Stimulated activated CD4-positive, alpha-beta T cell treated with anti-CD3 and anti-CD28 coated beads, Interleukin-4, amount 100 ng/mL, for 1 hour (primary cell): ENCODE data around the gene UGT1A5.

Experiments
- DNase-seq: peaks from one replicate; pipeline ENCODE4 v3.0.0-alpha.2; 2020

UGT1A5 gene

DNA sequence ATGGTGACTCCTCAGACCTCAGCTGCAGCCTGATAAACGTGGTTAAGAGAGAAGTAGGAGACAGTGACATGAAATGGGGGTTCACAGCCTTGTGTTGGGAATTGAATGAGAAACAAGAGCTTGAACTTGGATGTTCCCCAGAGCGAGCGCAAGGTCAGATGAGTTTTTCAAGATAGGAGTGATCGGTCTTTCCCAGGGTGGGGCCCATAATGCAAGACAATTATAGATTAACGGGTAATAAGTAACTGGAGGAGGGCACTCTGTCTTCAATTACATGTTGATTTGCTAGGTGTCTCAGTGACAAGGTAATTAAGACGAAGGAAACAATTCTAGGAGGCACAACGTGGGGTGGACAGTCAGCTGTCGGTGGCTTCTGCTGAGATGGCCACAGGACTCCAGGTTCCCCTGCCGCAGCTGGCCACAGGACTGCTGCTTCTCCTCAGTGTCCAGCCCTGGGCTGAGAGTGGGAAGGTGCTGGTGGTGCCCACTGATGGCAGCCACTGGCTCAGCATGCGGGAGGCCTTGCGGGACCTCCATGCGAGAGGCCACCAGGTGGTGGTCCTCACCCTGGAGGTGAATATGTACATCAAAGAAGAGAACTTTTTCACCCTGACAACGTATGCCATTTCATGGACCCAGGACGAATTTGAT, at the start of gene UGT1A5:
Gene UGT1A5, plus strand, starts transcription at position 297 of the 651 bp plus-strand sequence. Its CDS starts 85 bp downstream, at position 382.
- DNase-seq, result no peak

DNA sequence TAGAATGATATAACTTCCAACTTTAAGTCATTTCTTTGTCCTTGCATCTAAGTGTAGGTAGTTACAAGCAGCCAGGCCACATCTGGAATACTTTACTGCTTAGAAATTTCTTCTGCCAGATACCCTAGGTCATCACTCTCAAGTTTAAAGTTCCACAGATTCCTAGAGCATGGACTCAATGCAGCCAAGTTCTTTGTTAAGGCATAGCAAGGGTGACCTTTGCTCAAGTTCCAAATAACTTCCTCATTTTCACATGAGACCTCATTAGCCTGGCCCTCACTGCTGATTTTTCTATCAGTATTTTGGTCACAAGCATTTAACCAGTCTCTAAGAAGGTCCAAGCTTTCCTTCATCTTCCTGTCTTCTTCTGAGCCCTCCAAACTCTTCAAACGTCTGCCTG, 48.8 kb upstream of the UGT1A5 start:
- DNase-seq, result no peak

DNA sequence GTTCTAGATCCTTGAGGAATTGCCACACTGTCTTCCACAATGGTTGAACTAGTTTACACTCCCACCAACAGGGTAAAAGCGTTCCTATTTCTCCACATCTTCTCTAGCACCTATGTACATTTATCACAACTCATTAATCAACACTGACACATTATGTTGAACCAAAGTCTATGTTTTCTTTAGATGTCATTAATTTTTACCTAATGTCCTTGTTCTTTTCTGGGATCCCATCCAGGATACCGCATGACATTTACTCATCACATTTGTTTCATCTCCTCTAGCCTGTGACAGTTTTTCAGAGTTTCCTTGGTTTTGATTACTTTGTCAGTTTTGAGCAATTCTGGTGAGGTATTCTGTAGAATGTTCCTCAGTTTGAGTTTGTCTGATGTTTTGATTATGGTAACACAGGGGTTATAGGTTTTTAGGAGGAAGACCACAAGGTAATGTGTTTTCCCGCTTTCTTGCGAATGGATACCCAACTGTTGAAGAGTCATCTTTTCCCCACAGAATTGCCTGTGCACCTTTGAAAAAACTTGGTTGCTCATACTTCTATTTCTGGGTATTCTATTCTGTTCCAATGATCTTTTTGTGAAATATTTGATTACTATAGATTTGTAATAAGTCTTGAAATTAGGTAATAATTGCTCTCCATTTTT, 44.0 kb upstream of the UGT1A5 start:
- DNase-seq, result no peak

DNA sequence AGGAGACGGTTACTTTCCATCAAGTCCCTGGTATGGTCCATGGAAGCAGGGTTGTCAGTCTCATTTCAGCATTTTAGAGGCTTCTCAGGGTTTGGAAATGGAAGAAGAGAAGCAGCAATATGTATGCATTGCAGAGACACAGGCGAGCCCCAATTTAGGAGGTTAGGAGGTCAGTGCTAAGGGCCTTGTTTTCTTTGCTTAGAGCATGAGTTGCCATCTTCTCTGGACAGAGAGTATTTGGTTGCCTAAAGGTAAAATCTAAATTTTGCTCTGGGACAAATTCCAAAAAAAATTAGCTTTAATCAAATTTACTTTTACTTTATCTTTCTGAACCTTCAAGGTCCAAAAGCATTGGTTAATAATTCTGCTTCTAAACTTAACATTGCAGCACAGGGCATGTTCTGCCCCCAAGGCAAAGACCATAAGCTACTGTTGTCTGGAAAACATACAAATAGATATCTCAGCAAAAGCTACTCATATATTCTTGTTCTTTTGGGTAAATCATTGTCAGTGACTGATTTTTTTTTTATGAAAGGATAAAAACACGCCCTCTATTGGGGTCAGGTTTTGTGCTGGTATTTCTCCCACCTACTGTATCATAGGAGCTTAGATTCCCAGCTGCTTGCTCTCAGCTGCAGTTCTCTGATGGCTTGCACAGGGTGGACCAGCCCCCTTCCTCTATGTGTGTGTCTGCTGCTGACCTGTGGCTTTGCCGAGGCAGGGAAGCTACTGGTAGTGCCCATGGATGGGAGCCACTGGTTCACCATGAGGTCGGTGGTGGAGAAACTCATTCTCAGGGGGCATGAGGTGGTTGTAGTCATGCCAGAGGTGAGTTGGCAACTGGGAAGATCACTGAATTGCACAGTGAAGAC, 41.2 kb upstream of the UGT1A5 start, which contains the start of gene UGT1A9:
Gene UGT1A9, plus strand, starts transcription at position 609 of the 872 bp plus-strand sequence. Its CDS starts 37 bp downstream, at position 646.
- no peak for DNase-seq

DNA sequence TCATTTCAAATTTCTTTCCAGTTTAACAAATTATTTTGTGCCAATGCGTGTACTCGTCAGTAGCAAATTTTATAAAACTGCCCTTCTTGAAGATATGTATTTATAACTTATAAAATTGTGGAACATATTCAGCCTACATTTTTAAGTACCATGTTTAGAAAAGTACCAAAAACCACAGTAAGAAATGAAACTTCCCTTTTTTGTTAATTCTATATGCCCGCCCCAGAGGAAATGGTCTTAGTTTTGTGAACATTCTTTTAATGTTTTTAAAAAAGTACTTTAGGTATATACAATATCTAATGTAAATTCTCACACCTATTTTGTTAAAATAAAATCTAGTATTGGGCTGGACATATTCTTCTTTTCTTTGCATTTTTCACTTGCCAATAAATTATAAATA, 39.8 kb upstream of the UGT1A5 start:
- no peak for DNase-seq

DNA sequence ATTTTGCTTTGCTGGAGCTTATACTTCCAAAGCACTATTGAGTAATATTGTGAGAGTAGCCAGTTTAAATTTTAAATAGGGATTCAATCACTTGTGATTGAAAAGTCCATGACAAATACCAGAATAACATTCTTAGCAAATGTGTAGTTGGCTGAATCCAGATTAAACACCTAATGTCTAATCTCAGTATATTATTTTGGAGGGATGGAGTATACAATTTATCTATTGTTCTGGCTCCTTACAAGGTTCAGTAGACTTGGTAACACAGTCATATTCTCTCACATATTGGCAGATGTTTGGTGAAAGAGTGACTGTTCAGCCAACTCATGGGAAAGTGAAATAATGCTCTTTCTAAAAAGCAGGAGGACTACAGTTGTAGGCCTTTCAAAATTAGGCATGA, 38.8 kb upstream of the UGT1A5 start:
- DNase-seq, result no peak

DNA sequence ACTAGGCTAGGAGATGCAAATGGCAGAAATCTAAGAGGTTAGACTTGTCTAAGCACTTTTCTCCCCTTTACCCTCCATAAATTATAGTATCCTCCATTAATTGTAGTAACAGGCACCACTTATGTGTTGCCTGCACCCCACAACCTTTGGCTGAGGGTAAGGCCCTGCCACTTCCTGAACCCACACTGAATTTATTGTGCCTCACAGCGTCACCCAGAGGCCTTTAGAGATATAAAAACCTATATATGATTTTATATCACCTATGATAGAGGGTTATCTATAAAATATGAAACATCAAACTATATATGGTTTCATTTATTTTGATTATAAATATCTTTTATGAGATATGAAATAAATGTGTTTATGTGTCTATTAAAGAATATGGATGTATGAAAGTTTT, 38.4 kb upstream of the UGT1A5 start:
- no peak for DNase-seq

DNA sequence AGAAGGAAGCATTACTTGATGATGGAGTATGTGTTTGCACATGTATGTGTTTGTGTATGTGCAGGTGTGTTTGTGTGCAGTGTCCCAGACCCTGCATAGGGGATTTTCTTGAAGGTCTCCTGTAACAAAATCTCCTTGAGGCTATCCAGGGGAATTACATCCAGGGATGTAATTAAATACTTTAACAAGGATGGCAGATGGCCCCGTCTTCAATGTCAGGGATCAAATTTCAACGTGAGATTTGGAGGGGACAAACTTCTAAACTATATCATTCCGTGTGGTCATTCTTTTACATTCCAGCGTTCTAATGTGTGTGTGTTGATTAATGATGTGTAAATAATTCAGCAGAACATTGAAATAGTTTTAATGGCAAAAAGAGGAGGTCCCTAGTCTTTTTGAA, 37.7 kb upstream of the UGT1A5 start:
- no peak for DNase-seq

DNA sequence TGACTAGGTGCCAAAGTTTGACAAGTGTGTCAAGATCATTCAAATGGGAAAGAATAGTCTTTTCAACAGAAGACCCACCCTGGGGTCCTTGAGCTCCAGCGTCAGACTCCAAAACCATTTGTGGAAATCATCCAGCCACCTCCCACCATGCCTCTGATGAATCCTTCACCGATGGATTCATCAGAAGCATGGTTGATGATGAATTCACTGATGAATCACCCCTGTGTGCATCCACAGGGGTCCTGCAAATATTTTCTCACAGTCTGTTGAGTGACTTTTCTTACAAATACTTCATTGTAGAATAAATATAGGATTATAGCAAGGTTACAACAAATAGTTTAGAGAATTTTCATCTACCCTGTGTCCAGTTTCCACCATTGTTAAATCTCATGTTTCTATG, 36.7 kb upstream of the UGT1A5 start:
- no peak for DNase-seq

DNA sequence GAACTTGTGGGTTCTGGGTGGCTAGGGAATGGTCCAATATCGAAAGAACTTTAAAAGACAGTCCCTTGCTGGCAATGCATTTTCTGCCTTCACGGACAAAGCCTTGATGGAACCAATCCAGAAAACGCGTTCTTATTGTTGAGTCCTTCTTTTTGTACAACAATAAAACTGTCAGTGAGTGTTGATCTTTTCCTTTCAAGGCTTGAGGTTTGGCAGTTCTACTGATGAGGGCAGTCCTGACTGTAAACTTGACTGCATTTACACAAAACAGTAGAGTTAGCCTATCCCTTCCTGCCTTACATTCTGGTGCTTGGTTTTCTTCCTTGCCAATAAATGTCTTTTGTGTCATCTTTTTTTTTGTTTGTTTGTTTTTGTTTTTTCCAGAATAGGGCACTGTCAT, 33.5 kb upstream of the UGT1A5 start:
- DNase-seq, result no peak

DNA sequence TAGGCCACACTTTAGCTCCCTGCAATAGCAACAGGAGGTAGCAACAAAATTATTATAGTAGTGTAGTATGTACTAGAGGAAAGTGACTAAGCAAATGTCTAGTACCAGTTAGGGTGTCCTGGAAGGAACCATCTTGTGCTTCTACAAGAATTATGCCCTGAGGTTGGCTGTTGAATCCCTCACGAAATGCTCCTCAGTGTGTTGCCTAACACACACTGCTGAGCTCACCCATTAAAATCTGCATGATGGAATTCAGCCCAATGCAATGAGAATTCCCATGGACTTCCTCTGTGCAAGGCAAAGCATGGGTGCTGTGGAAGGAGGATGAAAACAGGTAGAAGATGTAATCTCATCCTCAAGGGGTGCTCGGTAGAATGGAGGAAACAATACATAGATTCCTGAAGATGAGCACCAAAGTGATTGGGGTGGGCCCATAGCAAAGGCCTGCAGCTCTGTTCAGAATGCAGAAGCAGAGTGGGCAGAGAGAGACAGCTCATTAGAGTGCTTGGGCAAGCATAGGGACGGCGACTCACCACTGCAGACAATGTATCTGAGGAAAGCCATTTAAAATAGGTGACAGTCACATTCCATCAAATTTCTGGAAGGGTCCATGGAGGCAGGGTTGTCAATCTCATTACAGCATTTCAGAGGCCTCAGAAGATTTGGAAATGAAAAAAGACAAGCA, 32.2 kb upstream of the UGT1A5 start:
- DNase-seq, result no peak

DNA sequence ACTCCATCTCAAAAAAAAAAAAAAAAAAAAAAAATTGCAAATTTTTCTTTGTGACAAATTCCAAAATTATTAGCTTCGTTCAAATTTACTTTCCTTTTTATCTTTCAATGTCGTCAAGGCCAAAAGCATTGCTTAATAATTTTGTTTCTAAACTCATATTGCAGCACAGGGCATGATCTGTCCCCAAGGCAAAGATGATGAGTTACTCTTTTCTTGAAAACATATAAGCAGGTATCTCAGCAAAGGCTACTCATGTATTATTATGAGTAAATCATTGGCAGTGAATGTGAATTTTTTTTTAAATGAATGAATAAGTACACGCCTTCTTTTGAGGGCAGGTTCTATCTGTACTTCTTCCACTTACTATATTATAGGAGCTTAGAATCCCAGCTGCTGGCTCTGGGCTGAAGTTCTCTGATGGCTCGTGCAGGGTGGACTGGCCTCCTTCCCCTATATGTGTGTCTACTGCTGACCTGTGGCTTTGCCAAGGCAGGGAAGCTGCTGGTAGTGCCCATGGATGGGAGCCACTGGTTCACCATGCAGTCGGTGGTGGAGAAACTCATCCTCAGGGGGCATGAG, 31.1 kb upstream of the UGT1A5 start, which contains the start of gene UGT1A7:
Gene UGT1A7, plus strand, starts transcription at position 381 of the 579 bp plus-strand sequence. Its CDS starts 37 bp downstream, at position 418.
- no peak for DNase-seq

DNA sequence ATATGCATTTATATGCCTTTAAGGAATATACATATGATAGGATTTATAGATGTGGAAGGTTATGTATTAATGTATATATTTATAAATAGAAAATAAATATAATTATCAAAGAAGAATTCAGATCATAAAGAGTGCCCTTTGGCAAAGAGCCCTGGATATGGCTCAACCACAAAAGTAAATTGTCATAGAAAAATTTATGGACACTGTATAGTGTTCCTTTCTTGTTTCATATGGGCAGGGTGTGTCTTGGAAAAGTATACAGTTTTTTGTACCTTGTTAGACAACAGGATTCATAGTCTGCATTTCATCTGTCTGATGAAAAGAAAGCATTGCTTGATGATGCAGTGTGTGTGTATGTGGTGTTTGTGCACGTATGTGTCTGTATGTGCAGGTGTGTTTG, 28.1 kb upstream of the UGT1A5 start:
- DNase-seq, result no peak

DNA sequence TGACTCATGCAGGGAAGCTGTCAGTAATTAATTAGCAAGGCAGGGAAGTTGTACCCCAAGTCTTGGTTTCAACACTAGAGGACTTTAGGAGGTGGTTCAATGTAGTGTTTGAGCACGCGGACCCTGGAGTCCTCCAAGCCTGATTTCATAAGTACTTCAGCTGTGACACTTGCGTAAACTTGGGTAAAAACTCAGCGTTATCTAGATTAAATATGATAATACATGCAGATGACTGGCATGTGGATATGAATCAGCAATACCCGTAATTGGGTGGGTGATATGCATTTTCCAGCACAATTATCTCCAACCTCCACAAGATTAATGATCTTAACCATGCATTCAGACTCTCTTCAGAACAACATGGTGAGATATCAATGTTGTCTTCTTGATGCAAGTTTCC, 25.8 kb upstream of the UGT1A5 start:
- no peak for DNase-seq

DNA sequence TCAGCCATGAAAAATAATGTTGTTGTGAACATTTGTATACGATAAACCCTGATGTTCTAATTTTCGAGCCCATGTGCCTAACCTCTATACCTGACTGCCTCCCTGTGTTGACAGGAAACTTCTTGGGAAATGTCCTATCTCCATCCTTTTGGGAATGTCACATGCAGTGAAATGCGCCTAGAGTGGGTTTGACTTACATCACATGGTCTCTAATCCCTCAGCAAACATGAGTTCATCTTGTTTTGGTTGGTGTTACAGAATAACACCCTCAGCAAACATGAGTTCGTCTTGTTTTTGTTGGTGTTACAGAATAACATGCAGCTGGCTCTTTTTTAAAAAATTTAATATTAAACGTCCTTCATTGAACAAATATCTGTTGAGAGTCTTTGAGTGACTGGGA, 24.4 kb upstream of the UGT1A5 start:
- no peak for DNase-seq

DNA sequence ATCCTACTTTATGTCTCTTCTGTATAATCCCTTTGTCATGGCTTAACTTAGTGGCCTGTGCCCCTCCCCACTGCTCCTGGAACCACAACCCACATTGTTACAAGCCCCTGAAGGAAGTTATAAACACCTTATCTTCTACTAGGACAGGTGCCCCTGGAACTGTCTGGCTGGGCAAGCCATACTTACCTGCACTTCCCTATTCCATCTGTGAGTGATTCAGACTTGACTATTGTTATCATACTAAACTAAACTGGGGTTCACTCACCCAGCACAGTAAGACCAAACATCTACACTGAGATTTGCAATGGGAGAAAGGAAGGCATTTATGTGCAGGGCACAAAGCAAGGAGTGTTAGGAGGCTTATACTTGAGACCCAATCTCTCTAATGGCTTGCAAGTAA, 23.7 kb upstream of the UGT1A5 start:
- no peak for DNase-seq

DNA sequence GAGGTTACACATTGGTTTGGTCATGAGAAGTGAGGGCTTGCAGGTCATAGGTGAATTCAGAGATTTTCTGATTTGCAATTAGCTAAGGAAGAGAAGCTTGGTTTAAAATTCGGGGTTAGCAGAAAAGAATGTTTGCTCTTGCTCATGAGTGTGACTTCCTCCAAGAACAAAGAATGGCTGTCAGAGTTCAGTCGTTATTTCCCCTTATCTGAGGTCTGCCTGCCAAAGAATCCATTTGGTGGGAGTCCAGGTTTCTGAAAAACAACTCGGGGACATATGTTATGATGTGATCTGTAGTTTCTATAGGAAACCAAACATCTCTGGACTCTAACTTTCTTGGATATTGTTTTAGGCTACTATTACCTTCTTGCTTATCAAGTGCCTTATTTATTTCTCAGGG, 23.2 kb upstream of the UGT1A5 start:
- no peak for DNase-seq

DNA sequence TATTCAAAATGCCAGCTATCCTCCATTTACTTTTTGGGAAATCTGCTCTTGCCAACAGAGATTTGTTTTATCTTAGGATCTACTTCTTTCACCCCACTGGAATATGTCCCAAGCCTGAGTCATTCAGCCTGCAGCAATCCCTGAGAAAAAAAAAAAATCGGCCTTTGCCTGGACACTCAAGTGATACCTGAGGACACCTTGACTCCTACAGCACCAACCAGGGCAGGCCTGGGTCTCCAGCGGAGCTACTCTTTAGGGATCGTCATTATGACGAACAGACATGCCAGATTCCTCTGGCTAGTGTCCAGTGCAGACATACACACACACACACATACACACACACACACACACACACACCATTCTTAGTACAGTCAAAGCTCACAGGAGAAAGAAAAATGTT, 22.3 kb upstream of the UGT1A5 start:
- DNase-seq, result no peak

DNA sequence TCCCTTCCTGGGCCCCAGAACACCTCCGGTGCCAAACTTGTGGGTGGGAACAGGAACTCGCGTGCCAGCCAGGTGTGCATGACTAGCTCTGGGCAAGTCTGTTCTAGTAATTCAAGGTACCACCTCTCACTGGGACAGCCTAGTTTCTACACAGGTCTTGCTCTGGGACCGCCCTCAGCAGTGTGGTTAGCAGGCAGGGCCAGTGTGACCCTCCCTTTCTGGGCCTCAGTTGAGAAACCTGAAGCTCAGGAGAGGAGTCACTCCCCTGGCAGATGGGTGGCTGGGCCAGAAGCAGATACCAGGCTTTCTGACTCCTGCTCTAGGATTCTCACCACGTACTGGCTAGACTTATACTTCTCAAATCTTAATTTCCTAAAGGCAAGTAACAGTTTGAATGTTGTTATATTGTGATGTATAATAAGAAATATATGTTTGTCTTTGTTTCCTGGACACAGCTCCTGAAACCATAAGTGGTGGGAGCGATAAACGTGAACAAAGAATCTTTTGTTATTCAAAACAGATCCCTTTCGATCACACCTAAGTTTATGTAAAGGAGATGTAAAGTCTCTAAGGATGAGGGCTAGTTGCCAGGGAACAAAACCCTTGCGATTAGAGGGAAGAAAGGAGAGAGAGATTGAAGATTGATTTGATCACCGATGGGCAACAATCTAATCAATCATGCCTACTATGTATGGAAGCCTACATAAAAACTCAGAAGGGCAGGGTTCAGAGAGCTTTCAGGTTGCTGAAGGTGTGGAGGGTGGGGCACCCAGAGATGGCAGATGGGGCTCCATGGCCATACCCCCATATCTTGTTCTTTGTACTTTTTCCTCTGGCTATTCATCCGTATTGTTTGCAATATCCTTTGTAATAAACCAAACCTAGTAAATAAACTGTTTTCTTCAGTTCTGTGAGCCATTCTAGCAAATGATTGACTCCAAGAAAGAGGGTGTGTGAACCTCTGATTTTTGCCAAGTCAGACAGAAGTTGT, 21.0 kb upstream of the UGT1A5 start:
- no peak for DNase-seq

DNA sequence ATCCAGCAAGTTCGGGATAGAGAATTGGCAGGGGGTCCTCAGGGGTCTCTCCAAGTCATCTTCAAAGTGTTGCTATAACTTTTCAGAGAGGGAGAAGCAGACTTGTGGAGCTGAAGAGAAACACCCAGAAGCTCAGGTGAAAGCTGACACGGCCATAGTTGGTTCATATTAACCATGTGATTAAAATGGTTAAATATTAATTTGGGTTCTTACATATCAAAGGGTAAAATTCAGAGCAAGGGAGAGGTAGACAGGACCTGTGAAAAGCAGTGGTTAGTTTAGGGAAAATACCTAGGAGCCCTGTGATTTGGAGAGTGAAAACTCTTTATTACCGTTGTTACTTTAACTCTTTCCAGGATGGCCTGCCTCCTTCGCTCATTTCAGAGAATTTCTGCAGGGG, 20.1 kb upstream of the UGT1A5 start, which contains the start of gene UGT1A6:
Gene UGT1A6, plus strand, starts transcription at position 243 of the 400 bp plus-strand sequence. Its CDS starts 115 bp downstream, at position 358.
- DNase-seq, result no peak

DNA sequence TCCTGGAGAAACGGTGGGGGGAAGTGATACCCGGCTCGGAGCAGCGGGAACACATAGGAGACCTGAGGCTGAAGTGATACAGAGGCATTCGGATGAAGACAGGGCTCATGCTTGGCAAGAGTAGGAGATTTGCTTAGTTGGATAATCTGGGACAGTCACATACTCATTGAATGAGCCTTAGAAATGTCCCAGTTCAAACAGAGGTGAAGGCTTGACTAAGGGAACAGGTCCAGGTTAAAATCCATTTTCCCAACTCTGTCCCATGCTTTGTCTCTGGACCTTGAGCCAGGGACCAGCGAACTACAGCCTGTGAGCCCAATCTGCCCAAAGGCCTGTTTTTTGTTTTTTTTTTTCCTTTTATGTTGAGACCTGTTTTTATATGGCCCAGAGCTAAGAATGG, 18.7 kb upstream of the UGT1A5 start:
- DNase-seq, result no peak
